Stimulated activated CD8-positive, alpha-beta memory T cell treated with anti-CD3 and anti-CD28 coated beads, Interleukin-12 subunit alpha, Interleukin-12 subunit beta, amount 100 ng/mL, for 1 hour (primary cell): Measurements from ENCODE around the gene PLEKHO1.

Source experiments
- DNase-seq: peaks from one replicate; pipeline ENCODE4 v3.0.0-alpha.2; 2020; ENCODE audit warnings: low read depth

The PLEKHO1 gene

DNA sequence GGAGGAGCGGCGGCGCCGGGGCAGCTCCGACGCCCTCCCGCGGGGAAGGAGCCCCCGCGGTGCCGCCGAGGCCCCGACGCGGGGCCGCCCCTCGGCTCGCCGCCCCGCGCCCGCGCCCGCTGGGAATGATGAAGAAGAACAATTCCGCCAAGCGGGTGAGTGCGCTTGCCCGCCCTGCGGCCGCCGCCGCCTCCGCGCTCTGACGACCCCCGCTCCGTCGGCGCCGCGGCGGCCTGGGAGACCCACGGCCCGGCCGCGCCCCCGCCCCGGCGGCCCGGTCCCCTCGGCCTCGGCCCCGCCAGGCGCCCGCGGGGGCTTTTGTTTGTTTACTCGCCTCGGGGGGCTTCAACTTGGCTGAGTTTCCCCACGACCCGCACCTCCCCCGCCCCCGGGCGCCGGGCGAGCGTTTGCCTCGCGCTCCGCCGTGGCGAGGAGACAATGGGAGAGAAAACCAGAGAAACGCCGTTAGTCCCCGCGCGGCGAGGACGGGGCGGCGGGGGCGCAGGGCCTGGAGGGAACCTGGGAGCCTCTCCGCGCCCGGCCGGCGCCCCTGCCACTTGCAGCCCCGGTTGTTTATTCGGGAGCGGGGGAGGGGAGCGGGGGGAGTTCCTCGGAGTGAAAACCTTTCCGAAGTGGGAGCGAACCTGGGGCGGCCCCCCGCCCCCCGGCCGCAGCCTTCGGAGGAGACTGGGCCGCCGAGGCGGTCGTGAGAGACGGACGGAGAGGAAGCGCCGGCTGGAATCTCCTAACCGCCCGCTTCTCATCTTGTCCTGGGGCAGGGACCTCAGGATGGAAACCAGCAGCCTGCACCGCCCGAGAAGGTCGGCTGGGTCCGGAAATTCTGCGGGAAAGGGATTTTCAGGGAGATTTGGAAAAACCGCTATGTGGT, 661 bp downstream of the PLEKHO1 start:
- DNase-seq: no peak

DNA sequence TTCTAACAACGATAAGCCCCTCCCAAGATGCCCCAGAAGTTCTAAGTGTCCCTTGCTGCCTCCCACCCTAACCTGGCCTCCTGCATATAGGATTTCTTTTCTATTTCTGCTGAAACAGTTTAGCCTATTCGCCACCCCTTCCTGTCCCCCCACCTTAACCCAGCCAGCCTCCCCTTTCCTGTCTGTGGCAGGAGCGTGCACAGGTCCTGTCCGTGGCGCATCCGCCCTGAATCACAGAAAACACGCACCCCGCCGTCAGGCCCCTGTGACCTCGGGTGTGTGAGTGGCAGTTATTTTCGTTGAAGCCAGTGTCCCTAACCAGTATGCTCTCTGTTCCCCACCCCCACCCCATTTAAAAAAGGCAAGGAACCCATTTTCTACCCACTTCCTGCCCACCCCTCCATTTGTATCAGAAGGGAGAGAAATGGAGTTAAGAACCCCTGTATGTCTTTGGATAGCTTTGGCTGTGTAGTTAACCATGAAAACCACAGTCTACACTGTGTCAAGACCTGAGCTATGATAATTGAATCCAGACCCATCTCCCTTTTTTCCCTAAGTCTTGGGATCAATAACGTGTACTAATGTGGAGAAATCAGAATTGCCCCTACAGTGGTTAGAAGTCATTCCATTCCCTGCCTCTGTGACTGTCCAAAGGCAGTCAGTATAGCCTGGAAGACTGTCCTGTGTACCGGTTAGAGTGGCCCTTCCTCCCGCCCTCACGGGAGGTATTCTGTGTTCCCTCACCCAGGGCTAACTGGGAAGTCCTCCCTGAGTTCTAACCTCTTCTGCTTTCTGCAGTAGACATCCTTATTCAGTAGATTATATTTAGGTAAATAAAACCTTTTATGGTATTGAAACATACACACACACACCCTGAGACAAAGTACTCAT, 1.8 kb downstream of the PLEKHO1 start:
- peak; percentile 57 for DNase-seq

DNA sequence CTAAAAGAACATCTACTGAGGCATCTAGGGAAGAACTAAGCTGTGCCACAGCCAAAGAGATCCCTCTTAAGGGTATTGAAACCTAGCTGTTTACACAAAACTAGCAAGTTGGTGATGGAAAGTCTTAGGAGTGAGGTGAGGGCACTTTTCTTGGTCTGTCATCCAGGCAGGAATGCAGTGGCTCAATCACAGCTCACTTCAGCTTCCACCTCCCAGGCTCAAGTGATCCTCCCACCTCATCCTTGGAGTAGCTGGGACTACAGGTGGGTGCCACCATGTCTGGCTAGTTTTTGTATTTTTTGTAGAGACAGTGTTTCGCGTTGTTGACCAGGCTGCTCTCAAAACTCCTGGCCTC, 2.4 kb downstream of the PLEKHO1 start:
- no peak for DNase-seq

DNA sequence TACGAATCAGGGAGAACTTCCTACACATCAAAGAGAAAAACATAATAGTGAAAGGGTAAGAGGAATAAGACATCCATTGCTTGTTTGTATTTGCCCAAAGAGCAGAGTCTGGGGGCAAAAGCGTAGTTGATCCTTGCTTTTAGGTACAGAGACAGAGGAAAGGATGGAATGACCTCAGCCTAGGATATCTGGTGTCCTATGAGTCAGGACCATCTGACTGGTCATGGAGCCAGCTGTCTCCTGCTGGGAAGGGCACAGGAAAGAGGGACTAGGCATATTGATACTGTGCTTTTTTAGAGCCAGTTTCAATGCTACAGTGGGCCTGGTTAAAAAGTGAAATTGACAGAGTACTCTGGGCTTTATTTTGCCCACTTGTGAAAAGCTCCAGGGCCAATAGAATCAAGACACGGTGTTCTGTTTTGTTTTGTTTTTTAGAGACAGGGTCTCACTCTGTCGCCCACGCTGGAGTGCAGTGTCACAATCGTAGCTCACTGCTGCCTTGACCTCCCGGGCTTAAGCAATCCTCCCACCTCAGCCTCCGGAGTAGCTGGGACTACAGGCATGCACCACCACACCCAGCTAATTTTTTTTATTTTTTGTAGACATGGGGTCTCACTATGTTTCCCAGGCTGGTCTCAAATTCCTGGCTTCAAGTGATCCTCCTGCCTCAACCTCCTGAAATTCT, 3.2 kb downstream of the PLEKHO1 start:
- no peak for DNase-seq

DNA sequence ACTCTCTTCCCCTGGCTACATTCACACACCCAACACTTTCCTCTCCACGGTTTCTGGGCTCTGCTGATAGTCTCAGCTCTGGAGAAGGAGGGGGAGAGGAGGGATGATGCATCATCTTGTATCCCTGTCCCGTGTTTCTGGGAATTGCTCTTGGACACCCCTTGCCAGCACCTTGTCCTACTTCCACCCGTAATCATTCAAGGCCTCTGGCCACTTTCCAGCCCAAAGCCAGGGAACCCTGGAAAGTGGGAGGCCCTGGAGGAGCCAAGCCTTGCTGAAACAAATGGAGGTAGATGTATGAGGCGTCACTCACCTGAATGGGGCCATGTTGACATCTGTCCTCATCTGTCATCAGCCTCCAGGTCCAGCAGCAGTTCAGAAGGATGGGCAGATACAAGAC, 4.4 kb downstream of the PLEKHO1 start:
- DNase-seq: no peak

DNA sequence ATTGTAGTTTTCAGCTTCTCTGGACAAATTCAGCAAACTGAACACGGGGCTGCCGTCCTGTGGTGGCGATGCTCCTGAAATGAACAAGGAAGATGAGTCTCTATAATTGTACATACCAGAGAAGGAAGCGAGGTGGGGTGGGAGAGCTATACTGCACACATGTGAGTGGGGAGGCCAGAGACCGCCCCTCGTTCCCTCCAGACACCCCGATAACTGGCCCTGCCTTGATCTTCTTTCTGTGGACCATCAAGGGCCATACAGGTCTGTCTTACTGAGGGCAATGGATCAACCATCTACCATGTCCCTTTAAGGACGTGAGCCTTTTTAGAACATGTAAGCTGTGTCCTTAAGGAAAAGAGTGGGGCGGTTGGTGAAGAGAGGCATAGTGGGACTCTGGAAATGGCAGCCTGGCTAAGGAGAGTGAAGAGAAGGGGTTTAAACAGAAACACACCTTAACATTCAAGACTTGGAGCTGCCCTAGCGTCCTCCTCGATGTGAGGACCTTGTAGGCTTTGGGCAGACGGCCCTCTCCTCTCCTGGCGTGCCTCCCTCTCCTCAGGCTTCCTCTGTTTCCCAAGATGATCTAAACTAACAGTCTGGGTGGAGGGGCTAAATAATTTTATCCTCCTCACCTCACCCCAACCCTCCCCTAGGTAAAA, 5.8 kb downstream of the PLEKHO1 start:
- no peak for DNase-seq

DNA sequence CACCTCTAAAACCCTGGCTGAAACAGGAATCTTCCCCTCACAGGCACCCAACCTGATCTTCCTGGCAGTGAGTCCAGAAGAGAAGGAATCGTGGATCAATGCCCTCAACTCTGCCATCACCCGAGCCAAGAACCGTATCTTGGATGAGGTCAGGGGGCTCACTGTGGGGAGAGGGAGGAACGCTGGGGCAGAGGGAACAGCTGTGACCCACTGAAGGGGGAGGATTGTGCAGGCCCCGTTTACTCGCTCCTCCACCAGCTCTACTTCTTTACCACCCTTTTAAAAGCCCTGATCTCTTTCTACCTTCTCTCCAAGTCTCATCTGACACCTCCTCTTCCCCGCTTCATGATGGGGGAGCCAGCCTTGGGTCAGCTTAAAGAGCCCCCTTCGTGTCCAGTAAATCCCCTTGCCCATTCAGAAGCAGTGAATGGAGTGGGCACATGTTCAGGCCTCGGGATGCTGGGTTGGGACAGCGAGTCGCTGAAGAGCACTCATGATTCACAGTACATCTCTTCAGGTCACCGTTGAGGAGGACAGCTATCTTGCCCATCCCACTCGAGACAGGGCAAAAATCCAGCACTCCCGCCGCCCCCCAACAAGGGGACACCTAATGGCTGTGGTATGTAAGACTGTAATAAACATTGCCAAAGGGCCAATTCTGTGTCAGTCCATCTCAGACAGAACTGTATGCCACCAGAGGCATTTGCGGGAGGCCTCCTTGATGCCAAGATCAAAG, 7.3 kb downstream of the PLEKHO1 start:
- no peak for DNase-seq

DNA sequence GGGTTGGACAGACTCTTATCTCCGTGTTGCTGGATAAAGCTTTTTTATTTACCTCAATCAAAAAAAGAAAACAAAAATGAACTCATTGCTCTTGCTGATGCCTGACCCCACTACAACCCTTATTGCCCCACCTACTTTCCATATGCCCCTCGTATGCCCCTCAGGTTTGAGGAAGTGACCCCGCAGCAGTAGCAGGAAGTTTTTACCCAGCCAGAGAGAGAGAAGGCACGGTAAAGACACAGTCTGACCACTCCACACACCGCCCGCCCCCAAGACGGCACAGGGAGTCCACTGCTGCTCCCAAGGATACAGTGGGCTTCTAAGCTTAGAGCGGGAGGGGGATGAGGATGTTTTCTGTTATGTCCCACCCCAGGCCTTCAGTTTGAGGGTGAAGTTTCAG, 9.8 kb downstream of the PLEKHO1 start:
- DNase-seq: no peak

DNA sequence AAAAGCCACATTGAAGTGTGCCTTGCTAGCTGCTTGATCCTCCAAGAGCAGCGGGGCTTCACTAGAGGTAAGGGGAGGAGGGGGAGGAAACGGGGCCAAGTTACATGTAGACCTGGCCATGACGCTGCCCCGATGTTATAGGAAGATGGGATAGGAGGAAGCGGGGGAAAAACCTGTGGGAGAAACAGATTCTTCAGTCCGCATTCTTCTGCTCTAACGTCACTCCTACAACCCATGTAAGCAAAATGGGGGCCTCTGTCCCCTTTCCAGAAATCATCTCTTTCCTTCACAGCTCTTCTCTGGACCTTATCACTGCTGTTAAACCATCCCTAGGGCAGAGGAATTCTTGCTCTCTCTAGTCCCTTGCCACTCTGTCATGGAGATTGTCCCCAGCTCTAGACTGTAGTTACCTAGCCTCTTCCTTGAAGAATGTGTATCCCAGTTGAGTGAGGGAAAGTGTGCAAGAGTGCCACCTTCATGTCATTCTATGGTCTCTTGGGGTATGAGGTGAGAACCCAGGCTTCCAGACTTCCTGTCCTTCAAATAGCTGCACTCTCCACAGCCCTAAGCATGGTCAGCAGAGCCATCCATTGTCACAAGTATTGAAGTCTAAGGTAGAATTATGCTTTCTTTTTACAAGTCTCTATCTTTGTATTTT, 11.4 kb downstream of the PLEKHO1 start:
- DNase-seq: no peak

DNA sequence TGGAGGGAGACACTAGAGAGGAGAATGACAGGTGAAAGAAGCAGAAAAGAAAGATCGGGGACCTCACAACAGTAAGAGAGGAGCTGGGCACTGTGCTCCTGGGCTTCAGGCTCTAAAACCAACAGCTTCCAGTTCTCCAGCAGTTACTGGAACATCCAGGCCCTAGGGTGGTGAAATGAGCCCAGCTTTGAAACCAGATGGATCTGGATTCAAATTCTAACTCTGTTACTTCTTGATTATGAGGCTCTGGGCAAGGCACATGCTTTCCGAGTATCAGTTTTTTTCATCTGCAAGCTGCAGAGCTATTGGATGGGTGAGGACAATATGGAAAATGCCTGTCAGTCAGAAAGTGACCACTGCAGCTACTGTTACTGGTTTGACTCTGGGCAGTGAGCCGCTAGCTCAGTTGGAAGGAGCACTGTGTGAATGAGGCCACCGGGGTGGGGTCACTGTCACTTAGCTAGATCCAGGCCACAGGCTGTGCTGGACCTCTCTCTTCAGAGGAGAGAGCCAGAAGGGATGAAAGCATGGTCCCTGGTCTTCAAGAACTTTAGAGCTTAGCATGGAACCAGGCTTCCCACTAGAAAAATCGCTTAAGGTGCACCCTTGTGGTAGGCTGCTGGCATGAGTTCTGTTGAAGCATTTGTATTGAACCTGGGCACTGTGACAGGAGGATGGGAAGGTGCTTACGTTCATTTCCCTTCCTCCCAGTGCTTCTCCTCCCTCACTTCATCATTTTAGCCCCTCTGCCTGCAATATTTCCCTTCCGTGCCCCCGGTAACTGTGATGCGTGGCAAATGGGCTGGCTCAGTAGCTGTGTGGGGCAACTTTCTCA, 12.2 kb downstream of the PLEKHO1 start:
- no peak for DNase-seq

DNA sequence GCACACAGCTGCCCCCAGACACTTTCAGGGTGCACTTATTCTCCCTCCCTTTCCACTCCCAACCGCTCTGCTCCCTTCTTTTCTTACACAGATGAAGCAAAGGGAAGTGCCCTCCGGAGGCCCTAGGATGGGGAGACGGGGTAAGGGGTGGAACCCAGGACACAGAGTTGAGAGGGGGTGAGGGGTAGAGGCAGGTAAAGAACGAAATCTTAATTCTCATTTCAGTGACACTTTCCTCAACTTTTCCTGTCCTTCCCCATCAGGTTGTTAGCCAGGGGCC, 12.8 kb downstream of the PLEKHO1 start:
- DNase-seq: no peak

DNA sequence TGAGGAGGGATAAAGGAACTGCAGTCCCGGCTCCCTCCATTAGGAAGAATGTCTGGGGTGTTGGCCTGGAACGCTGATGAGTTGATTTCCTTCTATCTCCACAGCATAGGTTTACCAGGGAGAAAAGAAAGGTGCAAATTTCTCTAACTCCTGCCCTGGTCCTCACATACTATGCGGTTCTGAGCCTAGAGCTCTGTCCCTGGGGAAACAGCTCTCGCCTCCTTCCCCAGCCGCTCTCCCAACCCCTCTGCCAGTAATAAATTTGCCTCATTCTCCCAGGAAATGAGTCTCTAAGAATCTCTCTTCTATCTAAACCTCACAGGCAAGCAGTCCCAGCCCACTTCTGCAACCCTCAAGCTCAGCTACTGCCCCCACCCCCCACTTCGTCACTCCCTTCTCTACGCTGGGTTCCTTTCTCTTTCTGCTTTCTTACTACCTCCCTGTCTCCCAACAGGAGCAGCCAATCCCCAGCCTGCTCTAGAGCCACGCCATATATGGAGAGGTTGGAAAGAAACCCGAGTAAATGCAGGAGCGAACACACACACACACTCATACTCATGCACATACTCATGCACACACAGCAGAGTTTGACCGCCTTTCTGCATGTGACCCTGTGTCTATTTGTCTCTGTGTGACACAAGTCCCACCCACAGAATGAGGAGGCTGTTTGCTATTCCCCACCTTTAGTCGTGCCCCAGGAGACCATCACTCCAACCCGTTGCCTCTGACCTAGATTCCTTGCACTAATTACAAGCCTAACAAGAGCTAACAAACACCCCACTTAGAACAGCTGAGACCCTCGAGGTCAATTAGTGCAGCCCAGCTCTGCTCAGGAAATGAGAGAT, 13.4 kb downstream of the PLEKHO1 start:
- no peak for DNase-seq

DNA sequence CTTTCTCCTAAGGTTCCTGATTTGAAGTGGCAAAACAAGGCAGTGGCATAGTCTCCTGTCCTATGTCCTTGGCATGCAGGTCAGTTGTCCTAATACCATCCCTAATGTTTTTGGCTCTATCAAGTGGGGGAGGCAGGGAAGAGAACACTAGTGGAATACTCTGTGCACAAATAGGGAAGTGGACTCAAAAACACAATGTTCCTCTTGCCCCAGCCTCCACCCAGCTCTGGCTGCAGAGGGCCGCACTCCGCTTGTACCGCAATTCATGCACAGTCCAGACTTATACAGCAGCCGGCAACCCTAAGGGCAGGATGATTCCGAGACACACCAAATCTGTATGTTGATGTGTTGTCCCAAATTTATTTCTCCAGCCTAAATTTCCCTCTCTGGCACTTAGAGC, 14.5 kb downstream of the PLEKHO1 start:
- no peak for DNase-seq

DNA sequence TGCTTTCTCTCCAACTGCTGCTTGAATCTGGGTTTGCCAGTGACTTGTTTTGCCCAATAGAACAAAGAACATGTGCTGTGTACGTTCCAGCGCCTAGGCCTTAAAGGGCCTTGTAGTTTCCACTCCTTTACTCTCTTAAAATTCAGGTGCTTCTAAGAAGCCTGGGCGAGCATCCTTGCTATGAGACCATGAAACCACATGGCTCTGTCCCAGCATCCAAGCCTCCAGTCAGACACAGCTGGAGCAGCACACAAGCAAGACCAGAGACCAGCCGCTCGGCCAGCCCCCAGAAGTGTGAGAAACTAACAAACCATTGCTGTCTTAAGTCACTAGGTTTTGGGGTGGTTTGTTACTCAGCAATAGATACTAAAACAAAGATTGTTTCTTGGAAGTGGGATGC, 15.1 kb downstream of the PLEKHO1 start:
- DNase-seq: no peak

DNA sequence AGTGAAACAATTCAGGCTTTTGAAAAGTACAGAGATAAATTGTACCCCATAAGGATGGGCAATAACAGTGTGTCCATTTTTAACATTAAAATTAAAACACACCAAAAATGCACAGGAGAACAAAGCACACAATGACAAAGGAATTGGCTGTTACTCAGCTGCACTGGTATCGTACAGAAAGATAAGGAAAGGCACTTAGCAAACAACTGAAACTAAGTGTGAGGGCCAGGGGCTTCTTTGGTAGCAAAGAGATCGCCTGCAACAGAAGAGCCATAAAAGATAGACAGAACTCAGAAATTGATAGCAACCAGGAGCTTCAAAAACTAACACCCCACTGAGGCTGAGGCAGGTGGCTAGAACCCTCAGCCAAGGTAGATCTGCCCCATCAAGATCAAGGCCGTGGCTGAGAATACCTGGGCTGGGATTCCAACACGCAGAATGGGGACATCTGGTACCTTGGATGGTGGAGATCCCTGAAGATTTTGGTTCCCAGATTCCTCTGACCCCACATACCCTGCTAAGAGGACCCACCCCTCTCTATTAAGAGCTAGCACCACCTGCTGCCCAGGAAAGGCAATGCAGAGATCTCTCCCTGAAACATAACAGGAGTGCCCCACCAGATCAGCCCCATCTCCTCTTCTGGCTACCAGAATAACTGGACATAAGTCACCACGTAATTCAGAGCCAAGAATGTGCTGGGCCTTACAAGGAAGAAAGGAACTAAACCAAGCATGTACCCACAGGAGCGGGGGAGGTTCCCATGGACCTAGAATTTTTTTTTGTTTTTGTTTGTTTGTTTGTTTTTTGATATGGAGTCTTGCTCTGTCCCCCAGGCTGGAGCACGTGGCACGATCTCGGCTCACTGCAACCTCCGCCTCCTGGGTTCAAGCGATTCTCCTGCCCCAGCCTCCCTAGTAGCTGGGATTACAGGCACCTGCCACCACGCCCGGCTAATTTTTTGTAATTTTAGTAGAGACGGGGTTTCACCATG, 16.2 kb downstream of the PLEKHO1 start:
- DNase-seq: no peak

DNA sequence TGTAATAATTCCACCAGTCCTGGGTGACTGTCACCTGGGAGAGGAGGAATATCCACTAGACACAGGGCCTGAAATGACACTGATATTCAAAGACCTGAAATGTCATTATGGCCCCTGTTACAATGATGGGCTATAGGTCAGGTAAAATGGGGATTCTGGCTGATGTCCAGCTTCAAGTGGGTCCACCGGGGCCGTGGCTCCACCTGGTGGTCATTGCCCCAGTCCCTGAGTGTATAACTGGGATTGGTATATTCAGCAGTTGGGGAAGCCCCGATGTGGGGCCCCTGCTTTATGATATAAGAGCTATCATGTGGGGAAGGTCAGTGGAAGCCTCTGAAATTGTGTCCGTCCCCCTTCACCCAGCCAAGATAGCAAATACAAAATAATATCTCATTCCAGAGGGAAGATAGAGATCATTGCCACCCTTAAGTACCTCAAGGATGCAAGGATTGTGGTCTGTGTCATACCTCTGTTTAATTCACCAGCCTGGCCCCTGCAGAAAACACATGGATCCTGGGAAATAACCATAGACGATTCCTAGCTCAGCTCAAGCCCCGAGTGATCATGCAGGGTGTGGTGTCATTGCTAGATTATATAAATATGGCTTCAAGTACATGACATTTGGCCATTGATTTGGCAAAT, 19.4 kb downstream of the PLEKHO1 start:
- no peak for DNase-seq

DNA sequence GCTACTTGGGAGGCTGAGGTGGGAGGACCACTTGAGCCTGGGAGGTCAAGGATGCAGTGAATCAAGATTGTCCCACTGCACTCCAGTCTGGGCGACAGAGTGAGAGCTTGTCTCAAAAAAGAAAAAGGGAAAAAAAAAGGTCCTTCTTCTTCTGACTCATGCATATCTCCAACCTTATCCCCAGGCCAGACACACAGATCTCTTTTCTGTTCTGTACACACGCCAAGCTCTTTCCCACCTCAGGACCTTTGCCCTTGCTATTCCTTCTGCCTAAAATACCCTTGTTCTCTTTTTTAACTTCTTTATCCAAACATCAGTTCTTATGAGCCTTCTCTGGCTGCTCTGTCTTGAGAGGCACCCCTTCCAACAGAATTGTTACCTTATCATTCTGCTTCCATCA, 22.1 kb downstream of the PLEKHO1 start:
- DNase-seq: no peak
